ENCODE measurements around the gene RARB. TPM values are rescaled to one million over a fixed set of nuclear protein-coding genes. Genes with fewer than 3 reads are reported as not detected.

Gene RARB
- total and polyA plus RNA-seq, 9 of the 15 experiments (the other 6 are each of a cell fraction or from before 2014, with no cell fraction given), result 0.15 to 1.3 (median 0.27) TPM

GRCh38 chr3:25489858-25490593 is 62.0 kb downstream of the RARB start:
- Histone ChIP-seq H3K9me1 (ENCODE audit: control insufficient read depth, insufficient read depth, low read length) (no peaks in the 10 kb centered on the region), H3K9me3 (replicated peaks; ENCODE audit: control insufficient read depth, insufficient read depth, low read depth, low read length) (no peaks in the 10 kb centered on the region), H3K27ac (ENCODE audit: extremely low read depth, low read depth, low read length) (no peak overlapping the region), H3K79me2 (ENCODE audit: control insufficient read depth, insufficient read depth, low read length) (no peaks in the 10 kb centered on the region), H3K36me3 (ENCODE audit: control insufficient read depth, insufficient read depth, low read length) (no peaks in the 10 kb centered on the region), H3K9ac (ENCODE audit: insufficient read depth in 1 of 2, low read depth in 2 of 2, low read length in 2 of 2) (no peak overlapping the region), H3K4me1 (replicated peaks in 1 of 2; ENCODE audit: control insufficient read depth in 2 of 2, insufficient read depth in 2 of 2, low read length in 2 of 2) (no peaks in the 10 kb centered on the region), H3K4me2 (ENCODE audit: insufficient read depth, low read length) (no peak overlapping the region), H4K20me1 (replicated peaks; ENCODE audit: control insufficient read depth, insufficient read depth, low read length) (no peaks in the 10 kb centered on the region), H2AFZ (ENCODE audit: low read depth, low read length) (no peak overlapping the region), H3K4me3 (no peak overlapping the region), H3K27me3 (ENCODE audit: control insufficient read depth in 2 of 2, insufficient read depth in 2 of 2, low read length in 2 of 2) (no peaks in the 10 kb centered on the region)
- FAIRE-seq (no peak), ATAC-seq (no peak), DNase-seq (ENCODE audit: extremely low read depth in 1 of 4, low spot score in 3 of 4) (no peak)
- ChIA-PET POLR2A (no interaction called here), CTCF (ENCODE audit: low intra/inter-chr PET ratio) (no interaction called here)
- in situ Hi-C loops (cut with MboI), result no loop called here
- BruUV-seq (replicated peaks), result no TSS peak
- intact Hi-C loops (cut with micrococcal nuclease), result no loop called here
- under 1% methylated on average over 7 of the region's 7 CpGs for WGBS (ENCODE audit: insufficient coverage, low coverage, missing lambda C conversion rate)
- TF ChIP-seq ZSCAN29 (IDR thresholded peaks at IDR 0.05) (no peak), JUN (IDR thresholded peaks at IDR 0.05; ENCODE audit: borderline replicate concordance, low read depth, low read length) (no peak), JUN (CRISPR knock-in tag; IDR thresholded peaks at IDR 0.05; ENCODE audit: borderline replicate concordance) (no peak), TBP (optimal IDR thresholded peaks at IDR 0.05; ENCODE audit: low read depth, low read length) (no peak), SETDB1 (IDR thresholded peaks at IDR 0.05; ENCODE audit: low read length) (no peak), FOXA1 (IDR thresholded peaks at IDR 0.05; ENCODE audit: borderline replicate concordance) (no peak), HMGN3 (IDR thresholded peaks at IDR 0.05; ENCODE audit: borderline replicate concordance, extremely low read depth, insufficient read length, low read depth, low read length) (no peak), SPI1 (IDR thresholded peaks at IDR 0.05; ENCODE audit: borderline replicate concordance, low read depth, low read length) (no peak), CREB5 (CRISPR knock-in tag; IDR thresholded peaks at IDR 0.05) (no peak)
- TF ChIP-seq, protein P1, sequence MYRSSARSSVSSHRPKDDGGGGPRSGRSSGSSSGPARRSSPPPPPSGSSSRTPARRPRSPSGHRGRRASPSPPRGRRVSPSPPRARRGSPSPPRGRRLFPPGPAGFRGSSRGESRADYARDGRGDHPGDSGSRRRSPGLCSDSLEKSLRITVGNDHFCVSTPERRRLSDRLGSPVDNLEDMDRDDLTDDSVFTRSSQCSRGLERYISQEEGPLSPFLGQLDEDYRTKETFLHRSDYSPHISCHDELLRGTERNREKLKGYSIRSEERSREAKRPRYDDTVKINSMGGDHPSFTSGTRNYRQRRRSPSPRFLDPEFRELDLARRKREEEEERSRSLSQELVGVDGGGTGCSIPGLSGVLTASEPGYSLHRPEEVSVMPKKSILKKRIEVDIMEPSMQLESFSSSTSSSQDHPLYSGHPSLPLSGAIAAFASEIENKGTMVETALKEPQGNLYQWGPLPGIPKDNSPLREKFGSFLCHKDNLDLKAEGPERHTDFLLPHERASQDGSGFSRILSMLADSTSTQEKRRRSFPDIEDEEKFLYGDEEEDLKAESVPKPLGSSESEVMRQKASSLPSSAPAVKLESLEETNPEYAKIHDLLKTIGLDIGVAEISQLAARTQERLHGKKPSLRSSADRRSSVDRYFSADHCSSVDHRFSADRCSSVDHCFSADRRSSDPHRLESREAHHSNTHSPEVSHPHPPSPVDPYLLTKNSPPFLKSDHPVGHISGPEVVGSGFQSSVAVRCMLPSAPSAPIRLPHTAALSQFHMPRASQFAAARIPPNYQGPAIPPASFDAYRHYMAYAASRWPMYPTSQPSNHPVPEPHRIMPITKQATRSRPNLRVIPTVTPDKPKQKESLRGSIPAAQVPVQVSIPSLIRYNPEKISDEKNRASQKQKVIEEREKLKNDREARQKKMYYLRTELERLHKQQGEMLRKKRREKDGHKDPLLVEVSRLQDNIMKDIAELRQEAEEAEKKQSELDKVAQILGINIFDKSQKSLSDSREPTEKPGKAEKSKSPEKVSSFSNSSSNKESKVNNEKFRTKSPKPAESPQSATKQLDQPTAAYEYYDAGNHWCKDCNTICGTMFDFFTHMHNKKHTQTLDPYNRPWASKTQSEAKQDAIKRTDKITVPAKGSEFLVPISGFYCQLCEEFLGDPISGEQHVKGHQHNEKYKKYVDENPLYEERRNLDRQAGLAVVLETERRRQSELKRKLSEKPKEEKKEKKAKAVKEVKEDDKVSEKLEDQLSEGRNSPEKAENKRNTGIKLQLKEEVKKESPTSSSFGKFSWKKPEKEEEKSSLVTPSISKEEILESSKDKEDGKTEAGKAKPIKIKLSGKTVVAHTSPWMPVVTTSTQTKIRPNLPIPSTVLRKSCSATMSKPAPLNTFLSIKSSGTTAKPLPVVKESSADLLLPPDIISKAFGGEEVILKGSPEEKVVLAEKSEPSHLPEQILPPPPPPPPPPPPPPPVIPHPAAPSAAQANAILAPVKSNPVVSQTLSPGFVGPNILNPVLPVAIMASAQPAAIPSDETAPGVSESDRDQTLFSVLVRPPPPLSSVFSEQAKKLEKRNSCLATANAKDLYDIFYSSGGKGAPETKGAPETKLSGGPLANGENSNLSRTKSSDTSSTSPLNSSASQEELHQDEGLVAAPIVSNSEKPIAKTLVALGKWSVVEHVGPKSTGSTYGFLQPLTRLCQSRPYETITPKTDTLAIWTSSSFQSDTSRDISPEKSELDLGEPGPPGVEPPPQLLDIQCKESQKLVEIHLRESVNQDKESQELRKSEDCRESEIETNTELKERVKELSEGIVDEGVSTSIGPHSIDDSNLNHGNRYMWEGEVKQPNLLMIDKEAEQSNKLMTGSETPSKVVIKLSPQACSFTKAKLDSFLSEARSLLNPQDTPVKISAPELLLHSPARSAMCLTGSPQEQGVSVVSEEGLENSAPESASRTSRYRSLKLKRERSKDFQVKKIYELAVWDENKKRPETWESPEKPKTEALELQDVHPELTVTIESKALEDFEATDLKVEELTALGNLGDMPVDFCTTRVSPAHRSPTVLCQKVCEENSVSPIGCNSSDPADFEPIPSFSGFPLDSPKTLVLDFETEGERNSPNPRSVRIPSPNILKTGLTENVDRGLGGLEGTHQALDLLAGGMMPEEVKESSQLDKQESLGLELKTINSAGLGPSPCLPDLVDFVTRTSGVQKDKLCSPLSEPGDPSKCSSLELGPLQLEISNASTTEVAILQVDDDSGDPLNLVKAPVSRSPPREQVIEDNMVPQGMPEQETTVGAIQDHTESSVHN (IDR thresholded peaks at IDR 0.05; ENCODE audit: borderline replicate concordance in 1 of 2, low read depth in 1 of 2), result no peak
- TF ChIP-seq, protein P2, sequence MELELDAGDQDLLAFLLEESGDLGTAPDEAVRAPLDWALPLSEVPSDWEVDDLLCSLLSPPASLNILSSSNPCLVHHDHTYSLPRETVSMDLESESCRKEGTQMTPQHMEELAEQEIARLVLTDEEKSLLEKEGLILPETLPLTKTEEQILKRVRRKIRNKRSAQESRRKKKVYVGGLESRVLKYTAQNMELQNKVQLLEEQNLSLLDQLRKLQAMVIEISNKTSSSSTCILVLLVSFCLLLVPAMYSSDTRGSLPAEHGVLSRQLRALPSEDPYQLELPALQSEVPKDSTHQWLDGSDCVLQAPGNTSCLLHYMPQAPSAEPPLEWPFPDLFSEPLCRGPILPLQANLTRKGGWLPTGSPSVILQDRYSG (tag; conservative IDR thresholded peaks at IDR 0.05; ENCODE audit: low read depth), result no peak

All from K562 (cell line).